ENCODE data around the gene RUFY4.
A peak's percentile ranks its signal among the peaks of the same experiment; 100 is the strongest.

The RUFY4 gene

GRCh38 chr2:218068721-218069334, at the start of gene RUFY4:
RUFY4 (plus strand) TSS chr2:218069253; CDS start chr2:218070606, 1,353 bp downstream.
- peak; percentile 78 for DNase-seq (ENCODE audit: low spot score)

- DNase-seq (ENCODE audit: low spot score): no peak
These were observed 49.5 kb upstream of the RUFY4 start for GRCh38 chr2:218019411-218020060.

- no peak for DNase-seq (ENCODE audit: low spot score)
These were observed 48.8 kb upstream of the RUFY4 start for GRCh38 chr2:218020281-218020680.

- no peak for DNase-seq (ENCODE audit: low spot score)
These were observed 48.0 kb upstream of the RUFY4 start for GRCh38 chr2:218020966-218021535.

DNA sequence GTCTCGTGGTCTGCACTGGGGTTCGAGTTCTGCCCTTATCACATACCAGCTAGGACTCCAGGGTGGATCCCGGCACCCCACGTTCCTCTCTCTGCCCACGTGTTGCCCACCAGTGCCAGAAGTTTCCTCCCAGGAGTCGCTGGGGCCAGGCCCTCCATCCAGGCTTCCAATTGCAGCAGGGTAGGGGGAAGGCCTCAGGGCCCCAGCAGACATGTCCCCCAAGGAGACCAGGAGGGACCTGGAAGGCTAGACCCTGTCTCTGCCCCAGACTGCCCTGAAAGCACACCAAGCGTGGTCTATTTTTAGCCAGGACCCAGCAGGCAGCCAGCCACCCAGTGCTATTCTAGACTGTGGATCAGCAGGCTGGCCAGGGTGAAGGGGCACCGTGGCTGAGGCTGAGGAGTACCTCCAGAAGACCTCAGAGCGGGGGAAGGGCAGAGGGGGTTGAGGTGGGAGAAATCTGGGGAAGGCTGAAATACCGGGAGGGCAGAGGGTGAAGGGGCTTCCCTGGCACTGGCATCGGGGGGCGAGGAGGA, 47.4 kb upstream of the RUFY4 start:
- DNase-seq (ENCODE audit: low spot score): no peak

- no peak for DNase-seq (ENCODE audit: low spot score)
These were observed 46.8 kb upstream of the RUFY4 start for GRCh38 chr2:218022131-218022850.

- no peak for DNase-seq (ENCODE audit: low spot score)
These were observed 46.1 kb upstream of the RUFY4 start for GRCh38 chr2:218022851-218023530.

- DNase-seq (ENCODE audit: low spot score): no peak
These were observed 45.4 kb upstream of the RUFY4 start for GRCh38 chr2:218023636-218024035.

DNA sequence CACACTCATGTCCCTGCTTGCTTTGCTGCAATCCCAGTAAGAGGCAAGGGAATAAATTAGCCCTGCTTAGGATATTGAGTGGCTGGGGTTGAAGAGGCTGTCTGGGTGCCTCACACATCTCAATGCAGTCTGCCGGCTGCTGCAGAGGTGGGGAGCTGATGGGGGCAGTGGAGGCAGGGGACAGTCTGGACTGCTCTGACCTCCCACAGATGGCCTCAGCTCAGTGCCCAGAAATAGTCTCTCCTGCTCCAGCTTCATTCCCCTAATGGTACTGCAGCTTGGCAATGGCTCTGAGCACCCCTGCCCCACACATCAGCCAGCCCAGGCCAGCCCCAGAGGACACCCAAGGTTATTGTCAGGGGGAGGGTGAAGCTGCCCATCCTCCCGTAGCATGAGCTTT, 44.7 kb upstream of the RUFY4 start:
- DNase-seq (ENCODE audit: low spot score): no peak

DNA sequence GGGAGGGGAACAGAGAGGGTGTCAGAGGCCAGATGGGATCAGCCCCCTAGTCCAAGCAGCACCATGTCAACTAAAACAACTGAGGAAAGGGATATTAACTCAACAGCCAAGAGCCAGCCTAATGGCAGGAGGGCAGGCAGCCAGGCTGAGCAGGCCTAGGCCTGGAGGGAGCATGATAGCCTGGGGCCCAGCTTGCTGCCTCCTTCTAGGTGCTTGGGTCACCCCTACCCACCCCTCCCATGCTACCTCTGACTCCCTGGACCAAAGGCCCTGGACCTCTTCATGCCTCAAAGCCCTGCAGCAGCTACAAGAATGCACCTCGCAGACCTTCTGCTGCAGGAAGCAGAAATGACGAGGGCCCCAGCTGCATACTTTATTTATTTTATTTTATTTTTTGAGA, 44.2 kb upstream of the RUFY4 start:
- no peak for DNase-seq (ENCODE audit: low spot score)

DNA sequence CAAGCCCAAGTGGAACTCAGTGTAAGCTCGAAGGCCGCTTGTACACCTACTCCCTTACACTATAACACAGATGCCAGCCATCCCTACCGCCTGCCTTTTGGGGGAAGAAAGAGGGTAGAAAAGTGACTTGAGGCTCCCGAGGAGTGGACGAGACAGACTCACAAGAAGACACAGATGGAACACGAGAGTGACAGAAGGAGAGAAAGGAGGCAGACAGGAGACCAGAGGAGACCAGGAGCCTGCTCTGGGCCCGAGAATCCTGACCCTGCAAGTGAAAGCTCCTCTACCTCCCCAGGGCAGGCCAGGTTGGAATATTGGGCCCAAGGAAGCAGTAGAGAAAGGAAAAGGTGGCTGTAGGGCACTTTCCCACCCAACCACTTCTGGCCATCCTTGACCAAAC, 42.8 kb upstream of the RUFY4 start:
- no peak for DNase-seq (ENCODE audit: low spot score)

GRCh38 chr2:218026676-218027425, 42.2 kb upstream of the RUFY4 start:
- DNase-seq (ENCODE audit: low spot score): no peak

DNA sequence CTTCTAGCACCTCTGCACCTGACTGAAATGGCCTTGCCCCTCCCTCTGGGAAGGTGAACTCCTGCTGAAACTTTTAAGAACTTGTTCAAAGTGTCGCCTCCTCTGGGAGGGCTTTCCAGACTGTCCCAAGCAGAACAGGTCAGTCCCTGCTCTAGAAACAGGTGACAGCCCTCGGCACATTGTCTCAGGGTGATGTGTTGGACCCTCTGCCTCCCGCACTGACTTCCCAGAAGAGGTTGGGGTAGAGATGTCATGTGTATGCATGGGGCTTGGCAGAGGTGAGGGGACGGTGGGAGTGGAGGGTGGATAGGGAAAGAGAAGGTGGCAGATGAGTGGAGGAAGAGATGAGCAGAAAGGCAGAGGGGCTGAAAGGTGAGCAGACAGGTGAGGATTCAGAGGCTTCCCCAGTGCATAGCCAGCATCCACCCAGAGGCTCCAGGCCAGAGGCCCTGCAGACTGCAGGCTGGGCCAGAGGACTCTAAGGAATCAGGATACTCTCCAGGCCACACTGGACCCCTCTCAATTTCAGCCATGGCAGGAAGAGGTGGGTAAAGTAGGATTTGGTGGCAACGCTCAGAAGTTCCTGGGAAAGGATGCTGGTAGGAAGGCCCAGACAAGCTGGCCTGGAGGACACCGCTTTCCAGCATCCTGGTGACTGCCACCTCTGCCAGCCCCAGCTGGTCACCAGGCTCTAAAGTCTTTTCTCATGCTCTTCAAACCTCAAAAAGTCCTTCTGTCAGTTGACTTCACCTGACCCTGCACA, 41.4 kb upstream of the RUFY4 start:
- DNase-seq (ENCODE audit: low spot score): no peak

DNA sequence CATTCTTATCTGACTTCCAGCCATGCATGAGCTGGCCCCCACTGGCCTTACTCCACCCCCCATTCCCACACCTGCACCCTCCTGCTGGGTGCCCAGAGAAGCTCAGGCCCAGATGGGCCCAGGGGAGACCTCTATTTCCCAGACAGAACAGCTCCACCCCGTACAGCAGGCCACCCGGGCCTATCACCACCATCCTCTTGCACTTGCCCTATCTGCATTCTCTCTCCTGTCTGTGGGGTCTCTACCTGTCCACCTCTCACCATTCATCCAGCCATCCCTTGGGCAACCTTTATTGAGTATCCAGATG, 40.9 kb upstream of the RUFY4 start:
- no peak for DNase-seq (ENCODE audit: low spot score)

DNA sequence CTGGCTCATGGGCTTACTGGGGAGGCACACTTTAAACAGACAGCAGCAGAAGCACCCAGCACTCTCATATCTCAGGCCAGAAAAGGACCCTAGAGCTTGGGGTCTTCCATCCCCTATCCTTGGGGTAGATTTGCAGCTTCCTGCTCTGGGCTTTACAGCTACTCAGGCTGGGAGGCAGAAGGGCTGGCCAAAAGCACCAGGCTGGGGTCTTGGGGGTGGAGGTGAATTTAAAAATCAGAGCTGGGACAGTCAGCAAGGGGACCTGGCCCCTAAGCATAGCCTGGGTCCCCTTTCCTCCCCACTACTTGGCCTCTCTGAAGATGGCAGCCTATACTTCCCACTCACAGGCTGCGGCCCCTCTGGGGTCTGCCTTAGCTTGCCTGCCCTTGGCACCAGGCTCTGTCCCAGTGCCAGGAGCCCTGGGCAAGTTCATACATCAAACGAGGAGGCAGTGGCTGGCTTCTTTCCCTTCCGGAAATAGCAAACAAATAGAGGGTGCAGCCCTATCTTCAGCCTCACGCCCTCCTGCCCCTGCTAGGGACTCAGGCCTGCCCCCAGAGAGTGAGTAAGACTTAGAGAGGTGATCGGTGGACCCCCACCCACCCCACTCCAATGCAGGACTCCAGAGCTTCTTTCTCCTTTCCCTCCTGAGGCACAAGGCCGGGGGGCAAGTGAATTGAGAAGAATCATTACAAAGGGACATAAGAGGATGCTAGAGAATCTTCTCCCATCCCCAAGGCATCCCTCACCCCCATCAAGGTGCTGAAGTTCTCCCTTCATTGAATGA, 40.3 kb upstream of the RUFY4 start:
- no peak for DNase-seq (ENCODE audit: low spot score)

DNA sequence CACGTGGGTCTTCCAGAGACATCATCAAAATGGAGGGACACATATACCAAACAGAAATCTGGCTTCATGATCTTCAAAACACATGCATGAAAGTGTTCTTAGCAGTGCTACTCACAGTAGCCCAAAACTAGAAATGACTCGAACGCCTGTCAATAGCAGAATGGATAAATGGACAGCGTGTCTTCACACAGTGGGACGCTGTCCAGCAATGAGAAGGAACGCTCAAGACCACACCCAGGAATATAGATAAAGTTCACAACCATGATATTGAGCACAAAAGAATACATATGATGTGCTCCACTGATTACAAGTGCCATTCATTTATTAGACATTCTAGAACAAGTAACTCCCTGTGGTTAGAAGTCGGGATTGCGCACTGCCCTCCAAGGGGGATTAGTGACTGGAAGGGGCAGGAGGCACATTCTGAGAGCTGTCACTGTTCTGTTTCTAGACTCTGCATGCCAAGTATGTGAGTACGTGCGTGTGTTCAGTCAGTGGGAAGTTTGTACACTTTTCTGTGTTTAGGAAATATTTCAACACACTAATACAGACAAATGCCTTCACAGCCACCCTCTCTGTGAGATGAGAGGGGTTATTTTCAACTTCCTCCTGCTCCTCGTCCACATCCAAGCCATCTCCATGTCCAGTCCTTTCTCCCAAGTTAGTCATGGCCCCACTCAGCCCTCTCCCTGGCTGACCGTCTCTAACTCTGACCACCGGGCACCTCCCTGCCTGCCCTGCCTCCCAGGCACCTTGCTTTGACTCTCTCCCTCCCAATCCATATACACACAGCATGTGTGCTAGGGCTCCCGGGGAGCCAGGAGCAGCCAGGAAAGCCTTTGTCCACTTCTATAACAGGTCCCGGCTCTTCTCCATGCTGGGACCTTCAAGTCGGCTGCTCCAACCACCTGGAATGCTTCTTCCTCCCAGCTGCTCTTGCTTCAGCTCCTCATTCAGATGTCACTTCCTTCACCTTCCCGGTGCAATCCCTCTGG, 39.4 kb upstream of the RUFY4 start:
- DNase-seq (ENCODE audit: low spot score): no peak

- no peak for DNase-seq (ENCODE audit: low spot score)
These were observed 38.5 kb upstream of the RUFY4 start for GRCh38 chr2:218030409-218031195.

GRCh38 chr2:218031261-218031660, 37.8 kb upstream of the RUFY4 start:
- DNase-seq (ENCODE audit: low spot score): no peak
